Measurements from ENCODE around the gene SNAP47.

SNAP47 gene

DNA sequence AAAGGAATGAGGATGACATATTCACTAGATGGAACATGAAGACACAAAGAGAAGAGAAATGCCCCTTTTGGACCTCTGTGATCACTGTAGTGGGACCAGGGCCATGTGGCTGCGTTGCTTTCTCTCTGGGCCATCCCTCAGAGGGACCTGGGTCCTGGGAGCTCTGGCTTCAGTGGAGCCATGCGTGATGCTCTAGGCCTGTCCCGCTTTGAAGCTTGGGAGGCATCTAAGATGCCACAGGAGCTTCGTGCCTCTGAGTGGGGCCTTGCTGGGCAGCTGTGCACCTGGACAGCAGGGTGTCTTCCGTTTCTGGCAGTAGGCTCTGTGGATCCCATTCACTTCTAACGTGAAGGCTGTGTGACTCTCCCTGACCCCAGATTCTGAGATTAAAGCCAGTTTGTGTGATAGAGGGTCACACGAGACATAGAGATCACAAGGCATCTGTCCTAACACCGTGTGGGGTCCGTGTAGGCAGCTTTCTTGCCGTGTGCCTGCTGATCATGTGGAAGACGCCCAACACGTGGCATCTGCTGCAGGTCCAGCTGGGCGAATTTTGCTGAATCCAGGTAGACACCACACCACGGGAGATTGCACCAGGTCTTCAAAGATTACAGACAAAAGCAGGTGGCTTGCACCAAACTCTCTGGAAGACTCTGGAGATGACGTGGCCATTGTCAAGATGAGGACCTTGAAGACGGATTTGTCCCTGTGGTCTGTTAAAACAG lies 63.0 kb downstream of the SNAP47 start:
- DNase-seq (ENCODE audit: low read depth in 3 of 3) = no peak

DNA sequence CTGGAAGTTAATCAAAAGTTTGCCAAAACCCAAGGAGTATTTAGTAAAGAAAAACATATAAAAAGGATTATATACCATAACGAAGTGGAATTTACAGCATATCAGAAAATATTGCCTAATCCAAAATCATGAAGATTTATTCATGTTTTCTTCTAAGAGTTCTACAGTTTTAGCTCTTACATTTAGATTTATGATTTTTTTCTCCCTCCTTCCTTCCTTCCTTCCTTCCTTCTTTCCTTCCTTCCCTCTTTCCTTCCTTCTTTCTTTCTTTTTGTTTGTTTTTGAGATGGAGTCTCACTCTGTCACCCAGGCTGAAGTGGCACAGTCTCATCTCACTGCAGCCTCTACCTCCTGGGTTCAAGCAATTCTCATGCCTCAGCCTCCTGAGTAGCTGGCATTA lies 64.5 kb downstream of the SNAP47 start:
- no peak for DNase-seq (ENCODE audit: low read depth in 3 of 3)

DNA sequence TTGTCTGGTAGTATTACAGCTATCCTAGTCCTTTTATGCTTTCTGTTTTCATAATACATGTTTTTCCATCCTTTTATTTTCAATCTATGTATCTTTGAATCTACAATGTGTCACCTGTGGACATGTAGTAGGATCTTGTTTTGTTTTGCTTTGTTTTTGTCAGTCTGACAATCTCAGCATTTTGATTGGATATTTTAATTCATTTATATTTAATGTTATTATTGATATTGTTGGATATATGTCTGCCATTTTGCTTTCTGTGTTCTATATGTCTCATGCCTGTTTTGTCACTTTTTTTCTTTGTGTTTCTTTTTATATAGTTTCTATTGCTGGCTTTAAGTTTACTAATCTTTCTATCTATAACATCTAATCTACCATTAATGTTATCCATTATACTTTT lies 68.7 kb downstream of the SNAP47 start:
- no peak for DNase-seq (ENCODE audit: low read depth in 3 of 3)

DNA sequence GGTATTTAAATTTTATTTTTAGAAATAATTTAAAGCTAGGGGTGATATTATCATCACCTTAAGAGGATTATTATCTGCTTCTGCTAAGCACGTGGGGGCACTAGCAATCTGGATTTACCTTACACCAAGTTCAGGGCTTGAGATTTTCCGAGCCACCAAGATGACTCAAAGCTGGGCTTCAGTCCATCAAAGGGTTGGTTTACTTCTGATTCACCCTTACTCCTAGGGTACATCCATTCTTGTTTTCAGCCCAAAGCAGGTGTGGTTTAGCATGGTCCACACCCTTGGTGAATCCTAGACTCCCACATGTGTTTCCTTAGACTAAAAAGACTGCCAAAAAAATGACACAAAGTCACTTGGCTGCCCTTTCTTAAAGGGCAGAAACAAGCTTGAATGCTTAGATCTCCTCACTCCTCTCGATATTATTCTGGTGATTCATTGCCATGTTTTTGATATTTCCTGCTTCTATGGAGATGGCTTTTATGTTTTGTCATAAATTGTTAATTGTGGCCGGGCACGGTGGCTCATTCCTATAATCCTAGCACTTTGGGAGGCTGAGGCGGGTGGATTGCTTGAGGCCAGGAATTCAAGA lies 70.5 kb downstream of the SNAP47 start:
- DNase-seq (ENCODE audit: low read depth in 3 of 3) = no peak

DNA sequence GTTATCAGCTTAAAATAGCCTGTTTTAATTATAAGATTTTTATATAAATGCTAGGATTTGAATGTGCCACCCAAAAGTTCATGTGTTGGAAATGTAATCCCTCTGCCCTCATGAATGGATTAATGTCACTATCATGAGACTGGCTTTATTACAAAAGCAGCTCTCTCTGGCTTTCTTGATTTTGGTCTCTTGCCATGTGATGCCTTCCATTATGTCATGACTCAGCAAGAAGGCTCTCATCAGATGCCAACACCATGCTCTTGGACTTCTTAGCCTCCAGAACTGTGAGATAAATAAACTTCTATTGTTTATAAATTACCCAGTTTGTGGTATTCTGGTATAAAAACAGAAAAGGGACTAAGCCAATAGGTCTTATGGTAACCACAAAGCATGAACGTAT lies 73.3 kb downstream of the SNAP47 start:
- DNase-seq (ENCODE audit: low read depth in 3 of 3) = no peak

DNA sequence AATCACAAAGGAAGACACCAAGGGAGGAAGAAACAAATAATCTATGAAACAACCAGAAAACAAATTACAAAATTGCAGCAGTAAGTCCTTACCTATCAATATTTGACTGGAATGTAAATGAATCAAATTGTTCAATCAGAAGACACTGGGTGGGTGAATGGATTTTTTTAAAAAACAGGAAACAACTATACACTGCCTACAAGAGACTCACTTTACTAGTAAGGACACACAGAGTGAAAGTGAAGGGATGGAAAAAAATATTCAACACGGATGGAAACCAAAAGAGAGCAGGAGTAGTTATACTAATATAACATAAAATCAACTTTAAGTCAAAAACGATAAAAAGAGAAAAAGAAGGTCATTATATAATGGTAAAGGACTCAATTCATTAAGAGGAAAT lies 73.8 kb downstream of the SNAP47 start:
- no peak for DNase-seq (ENCODE audit: low read depth in 3 of 3)

DNA sequence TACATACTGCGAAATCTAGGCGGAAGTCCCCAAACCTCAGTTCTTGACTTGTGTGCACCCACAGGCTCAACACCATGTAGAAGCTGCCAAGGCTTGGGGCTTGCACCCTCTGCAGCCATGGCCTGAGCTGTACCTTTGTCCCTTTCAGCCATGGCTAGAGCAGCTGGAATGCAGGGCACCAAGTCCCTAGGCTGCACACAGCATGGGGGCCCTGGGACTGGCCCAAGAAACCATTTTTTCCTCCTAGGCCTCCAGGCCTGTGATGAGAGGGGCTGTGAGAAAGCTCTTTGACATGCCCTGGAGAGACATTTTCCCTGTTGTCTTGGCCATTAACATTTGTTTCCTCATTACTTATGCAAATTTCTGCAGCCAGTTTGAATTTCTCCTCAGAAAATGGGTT lies 78.7 kb downstream of the SNAP47 start:
- DNase-seq (ENCODE audit: low read depth in 3 of 3) = no peak

DNA sequence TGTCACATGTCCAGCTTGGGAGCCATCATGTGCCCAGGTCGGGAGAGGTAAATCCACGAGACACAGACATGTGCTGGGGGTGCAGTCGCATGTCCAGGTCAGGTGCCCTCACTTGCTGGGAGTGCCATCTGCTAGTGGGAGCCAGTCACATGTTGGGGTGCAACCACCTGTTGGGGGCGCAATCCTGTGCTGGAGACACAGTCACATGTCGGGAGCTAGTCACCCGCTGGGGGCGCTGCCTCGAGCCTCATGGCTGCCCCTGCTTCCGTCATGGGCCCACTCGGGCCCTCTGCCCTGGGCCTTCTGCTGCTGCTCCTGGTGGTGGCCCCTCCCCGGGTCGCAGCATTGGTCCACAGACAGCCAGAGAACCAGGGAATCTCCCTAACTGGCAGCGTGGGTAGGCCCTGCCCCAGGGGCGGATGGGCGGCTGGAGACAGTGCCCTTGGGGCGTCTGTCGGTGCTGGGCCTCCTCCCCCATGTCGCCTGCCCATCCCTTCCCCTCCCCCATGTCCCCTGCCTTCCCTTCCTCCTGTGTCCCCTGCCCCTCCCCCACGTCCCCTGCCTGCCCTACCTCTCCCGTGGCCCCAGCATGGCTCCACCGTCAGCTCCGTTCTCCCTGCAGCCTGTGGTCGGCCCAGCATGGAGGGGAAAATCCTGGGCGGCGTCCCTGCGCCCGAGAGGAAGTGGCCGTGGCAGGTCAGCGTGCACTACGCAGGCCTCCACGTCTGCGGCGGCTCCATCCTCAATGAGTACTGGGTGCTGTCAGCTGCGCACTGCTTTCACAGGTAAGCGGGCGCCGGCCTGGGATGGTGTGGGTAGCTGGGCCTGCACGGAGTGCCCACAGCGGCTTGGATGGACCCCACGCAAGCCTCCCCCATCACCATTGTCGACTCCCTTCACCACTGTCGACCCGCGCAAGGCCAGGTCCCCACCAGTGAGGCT lies 80.5 kb downstream of the SNAP47 start, which contains the start of gene PRSS38:
Gene PRSS38, plus strand, starts transcription at position 208 of the 942 bp plus-strand sequence. Its CDS starts 42 bp downstream, at position 250.
- no peak for DNase-seq (ENCODE audit: low read depth in 3 of 3)

DNA sequence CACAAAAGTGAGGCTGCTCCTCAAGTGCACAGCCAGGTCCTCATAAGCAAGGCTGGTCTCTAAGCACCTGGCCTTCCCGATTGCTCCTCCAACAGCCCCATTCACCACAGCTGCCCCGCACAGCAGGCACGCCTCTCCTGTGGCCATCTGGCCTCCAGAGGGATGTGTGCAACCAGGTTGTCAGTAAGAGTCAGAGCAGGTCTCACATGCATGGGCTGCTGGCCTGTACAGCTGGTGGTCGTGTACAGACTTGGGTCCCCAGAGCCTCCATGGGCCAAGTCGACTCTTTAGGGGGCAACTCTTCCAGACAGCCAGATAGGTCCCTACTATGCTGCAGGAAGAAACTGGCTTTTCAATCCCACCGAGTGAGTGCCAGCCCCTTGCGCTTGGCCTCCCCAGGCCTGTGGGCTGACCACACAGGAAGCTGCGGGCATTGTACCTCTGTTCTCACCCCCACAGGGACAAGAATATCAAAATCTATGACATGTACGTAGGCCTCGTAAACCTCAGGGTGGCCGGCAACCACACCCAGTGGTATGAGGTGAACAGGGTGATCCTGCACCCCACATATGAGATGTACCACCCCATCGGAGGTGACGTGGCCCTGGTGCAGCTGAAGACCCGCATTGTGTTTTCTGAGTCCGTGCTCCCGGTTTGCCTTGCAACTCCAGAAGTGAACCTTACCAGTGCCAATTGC lies 81.7 kb downstream of the SNAP47 start:
- DNase-seq (ENCODE audit: low read depth in 3 of 3) = no peak

DNA sequence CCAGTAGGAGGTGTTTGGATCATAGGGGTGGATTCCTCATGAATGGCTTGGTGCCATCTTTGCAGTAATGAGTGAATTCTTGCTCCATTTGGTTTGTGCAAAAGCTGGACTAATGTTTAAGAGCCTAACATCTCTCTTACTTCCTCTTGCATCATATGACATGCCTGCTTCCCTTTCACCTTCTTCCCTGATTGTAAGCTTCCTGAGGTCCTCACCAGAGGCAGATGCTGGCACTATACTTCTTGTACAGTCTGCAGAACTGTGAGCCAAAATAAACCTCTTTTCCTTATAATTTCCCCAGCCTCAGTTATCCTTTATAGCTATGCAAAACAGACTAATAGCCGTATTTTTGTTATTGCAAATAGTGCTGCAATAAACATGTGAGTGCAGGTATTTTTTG lies 88.3 kb downstream of the SNAP47 start:
- no peak for DNase-seq (ENCODE audit: low read depth in 3 of 3)

DNA sequence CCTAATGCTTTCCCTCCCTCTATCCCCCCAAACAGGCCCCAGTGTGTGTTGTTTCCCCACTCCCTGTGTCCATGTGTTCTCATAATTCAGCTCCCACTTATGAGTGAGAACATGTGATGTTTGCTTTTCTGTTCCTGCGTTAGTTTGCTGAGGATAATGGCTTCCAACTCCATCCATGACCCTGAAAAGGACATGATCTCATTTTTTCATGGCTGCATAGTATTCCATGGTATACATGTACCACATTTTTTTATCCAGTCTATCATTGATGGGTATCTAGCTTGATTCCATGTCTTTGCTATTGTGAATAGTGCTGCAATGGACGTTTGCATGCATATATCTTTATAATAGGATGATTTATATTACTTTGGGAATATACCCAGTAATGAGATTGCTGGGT lies 89.0 kb downstream of the SNAP47 start:
- no peak for DNase-seq (ENCODE audit: low read depth in 3 of 3)

DNA sequence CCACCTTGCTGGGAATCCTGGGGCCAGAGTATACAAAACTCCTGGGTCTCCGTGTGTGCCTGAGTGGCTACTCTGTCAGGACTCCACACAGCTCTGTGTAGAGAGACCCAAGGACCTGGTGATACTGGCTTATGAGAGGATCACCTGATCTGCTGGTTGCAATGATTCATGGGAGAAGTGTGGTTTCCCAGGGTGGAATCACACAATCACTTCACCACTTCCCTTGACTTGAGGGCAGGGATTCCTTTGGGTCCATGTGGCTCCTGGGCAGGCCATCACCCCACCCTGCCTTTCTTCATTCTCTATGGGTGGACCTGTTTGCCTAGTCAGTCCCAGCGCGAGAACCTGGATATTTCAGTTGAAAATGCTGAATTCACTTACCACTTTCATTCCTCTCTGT lies 93.6 kb downstream of the SNAP47 start:
- no peak for DNase-seq (ENCODE audit: low read depth in 3 of 3)

All from stimulated activated CD4-positive, alpha-beta T cell treated with anti-CD3 and anti-CD28 coated beads, TNF-alpha, amount 100 ng/mL, for 24 hours (primary cell).